Brain microvascular endothelial cell (primary cell): ENCODE results near the gene CCDC88C.

ENCODE experiments used
- DNase-seq: peaks from one replicate; pipeline ENCODE4 v3.0.0-alpha.2; 2020
- H3K27ac ChIP-seq: fragments of 250-450 bp; sonication (Bioruptor Pico); 2 replicates; pipeline ENCODE4 v1.5.1; 2020; ENCODE audit warnings: mild to moderate bottlenecking, moderate library complexity
- H3K27me3 ChIP-seq: fragments of 250-450 bp; sonication (Bioruptor Pico); replicated peaks from 2 replicates; pipeline ENCODE4 v1.5.1; 2020; ENCODE audit warnings: mild to moderate bottlenecking
- H3K36me3 ChIP-seq: fragments of 250-450 bp; sonication (Bioruptor Pico); replicated peaks from 2 replicates; pipeline ENCODE4 v1.5.1; 2020; ENCODE audit warnings: mild to moderate bottlenecking
- H3K4me3 ChIP-seq: 2 replicates; pipeline ENCODE4 v1.5.1; 2011; ENCODE audit warnings: low read depth, mild to moderate bottlenecking, control low read depth, low read length, moderate library complexity
- in situ Hi-C: cut with HindIII; loops from 2 replicates; pipeline ENCODE4 v1.10.0; 2017; ENCODE audit warnings: low sequenced_read_pairs, low pct_ligation_motif_present
- TF ChIP-seq, protein P1 (sequence below): IDR thresholded peaks from 2 replicates; pipeline ENCODE4 v1.5.1; 2011; ENCODE audit warnings: low read depth, mild to moderate bottlenecking, moderate library complexity, low read length, control low read depth, inconsistent platforms; ENCODE audit errors: missing control alignments

The CCDC88C gene

GRCh38 chr14:91371990-91372375 is 45.6 kb downstream of the CCDC88C start:
- Histone ChIP-seq H3K4me3 (no peak overlapping the region), H3K27me3 (no peaks in the 10 kb centered on the region), H3K36me3 (no peaks in the 10 kb centered on the region), H3K27ac (no peak overlapping the region)
- TF ChIP-seq, protein P1, sequence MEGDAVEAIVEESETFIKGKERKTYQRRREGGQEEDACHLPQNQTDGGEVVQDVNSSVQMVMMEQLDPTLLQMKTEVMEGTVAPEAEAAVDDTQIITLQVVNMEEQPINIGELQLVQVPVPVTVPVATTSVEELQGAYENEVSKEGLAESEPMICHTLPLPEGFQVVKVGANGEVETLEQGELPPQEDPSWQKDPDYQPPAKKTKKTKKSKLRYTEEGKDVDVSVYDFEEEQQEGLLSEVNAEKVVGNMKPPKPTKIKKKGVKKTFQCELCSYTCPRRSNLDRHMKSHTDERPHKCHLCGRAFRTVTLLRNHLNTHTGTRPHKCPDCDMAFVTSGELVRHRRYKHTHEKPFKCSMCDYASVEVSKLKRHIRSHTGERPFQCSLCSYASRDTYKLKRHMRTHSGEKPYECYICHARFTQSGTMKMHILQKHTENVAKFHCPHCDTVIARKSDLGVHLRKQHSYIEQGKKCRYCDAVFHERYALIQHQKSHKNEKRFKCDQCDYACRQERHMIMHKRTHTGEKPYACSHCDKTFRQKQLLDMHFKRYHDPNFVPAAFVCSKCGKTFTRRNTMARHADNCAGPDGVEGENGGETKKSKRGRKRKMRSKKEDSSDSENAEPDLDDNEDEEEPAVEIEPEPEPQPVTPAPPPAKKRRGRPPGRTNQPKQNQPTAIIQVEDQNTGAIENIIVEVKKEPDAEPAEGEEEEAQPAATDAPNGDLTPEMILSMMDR: no peak
- DNase-seq: no peak
- in situ Hi-C loops: no loop called here

DNA sequence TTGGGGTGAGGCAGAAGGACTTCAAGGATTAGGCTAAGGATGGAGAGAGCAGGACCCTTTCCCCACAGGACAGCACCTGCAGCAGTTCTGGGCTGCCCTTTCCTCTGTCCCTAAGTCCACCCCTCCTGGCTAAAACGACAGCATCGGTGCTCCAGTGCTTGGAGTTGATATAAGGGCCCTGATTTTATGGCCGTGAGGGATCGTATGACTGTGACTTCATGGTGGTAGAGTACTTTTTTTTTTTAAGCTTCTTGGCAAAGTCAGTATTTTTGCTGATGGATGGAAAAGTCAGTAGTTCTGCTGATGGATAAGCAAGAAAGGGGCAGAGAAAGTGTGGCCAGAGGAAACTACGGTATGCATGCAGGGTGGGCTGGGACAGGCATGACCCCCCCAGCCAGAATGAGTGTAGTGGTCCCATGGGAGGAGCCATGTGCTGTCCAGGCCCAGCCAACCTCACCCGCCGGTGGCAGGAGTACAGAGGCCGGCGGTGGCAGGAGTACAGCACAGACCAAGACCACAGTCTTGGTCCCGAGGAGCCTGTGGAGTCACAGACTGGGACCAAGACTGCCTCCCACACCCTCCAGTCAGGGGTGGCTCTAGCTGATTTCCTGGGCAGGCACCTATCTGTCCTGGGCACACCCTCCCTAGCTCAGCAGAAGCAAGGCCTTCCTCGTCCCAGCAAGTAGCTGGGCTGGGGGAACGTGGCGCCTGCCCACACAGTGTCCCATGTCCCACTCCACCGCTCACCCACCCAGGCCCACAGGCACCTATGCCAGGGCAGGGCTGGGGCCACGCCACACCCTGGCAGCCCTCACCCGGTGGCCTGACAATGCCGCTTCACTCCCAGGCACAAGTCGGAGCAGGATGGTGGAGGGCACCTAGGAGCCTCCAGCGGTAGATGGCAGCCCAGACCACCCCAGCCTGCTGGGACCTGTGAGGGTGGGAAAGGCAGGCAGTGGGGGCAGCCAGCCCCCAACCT is 46.3 kb downstream of the CCDC88C start:
- in situ Hi-C loops: no loop called here
- H3K27ac ChIP-seq: no peak overlapping the region

GRCh38 chr14:91369628-91370445 is 47.8 kb downstream of the CCDC88C start:
- in situ Hi-C loops: no loop called here
- TF ChIP-seq, protein P1: no peak
- Histone ChIP-seq H3K27me3 (no peaks in the 10 kb centered on the region), H3K27ac (no peak overlapping the region), H3K36me3 (no peaks in the 10 kb centered on the region), H3K4me3 (no peak overlapping the region)
- DNase-seq: no peak

More for the DNA sequence above, 46.3 kb downstream of the CCDC88C start:
- H3K36me3 ChIP-seq: no peaks in the 10 kb centered on the region
- TF ChIP-seq, protein P1: no peak
- H3K4me3 ChIP-seq: no peak overlapping the region
- no peak for DNase-seq
- no peaks in the 10 kb centered on the region for H3K27me3 ChIP-seq

GRCh38 chr14:91368776-91369416 is 48.7 kb downstream of the CCDC88C start:
- DNase-seq: no peak
- TF ChIP-seq, protein P1: no peak
- no peaks in the 10 kb centered on the region for H3K27me3 ChIP-seq
- H3K27ac ChIP-seq: no peak overlapping the region
- H3K4me3 ChIP-seq: no peak overlapping the region
- H3K36me3 ChIP-seq: no peaks in the 10 kb centered on the region
- in situ Hi-C loops: no loop called here

DNA sequence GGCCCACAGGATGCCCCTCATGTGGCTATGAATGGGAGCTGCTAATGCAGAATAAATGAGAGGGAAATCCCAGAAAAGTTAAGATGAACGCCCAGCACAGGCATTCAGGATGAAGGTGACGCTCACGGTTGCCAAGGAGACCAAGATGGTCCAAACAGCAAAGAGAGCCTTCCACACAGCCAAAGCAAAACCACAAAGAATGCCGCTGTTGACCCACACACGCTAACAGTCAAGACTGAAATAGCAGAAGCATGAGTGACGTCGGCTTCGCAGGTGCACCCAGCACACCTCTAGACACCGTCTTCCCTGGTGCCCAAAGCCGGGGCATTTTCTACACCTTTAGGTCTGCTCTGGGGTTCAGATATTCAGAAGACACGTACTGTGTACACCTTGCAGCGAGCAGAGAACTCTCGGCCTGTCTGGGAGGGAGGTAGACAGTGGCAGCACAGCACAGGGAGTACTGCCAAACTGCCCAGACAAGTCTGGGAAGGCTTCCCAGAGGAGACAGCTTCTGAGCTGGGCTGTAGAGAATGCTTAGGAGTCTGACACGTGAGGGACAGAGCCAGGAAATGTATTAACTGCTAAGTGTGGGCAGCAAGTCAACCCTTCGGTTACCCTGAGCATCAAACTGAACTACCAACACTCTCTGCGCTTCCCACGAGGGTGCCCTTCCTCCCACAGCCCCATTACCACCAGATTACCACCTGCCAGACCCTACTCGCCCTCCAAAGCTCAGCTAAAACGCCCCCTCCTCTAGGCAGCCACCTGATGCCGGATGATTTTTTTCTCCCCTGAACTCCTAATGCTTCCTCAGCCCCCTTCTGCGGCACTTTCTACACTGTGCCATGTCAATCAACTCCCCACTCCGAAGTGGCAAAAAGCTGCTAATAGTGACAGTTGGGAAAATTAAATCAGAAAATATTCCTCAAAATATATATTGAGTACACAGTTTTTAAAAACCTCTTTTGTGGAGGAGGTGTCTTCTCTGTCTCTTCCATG is 50.1 kb downstream of the CCDC88C start:
- peak; percentile 83 for DNase-seq
- TF ChIP-seq, protein P1: no peak
- Histone ChIP-seq H3K36me3 (no peaks in the 10 kb centered on the region), H3K4me3 (no peak overlapping the region), H3K27me3 (no peaks in the 10 kb centered on the region), H3K27ac (no peak overlapping the region)
- in situ Hi-C loops: no loop called here
